Gastrocnemius medialis (tissue), 4 donors: Measurements from ENCODE around the gene EPM2AIP1. TPM values are rescaled to one million over a fixed set of nuclear protein-coding genes. Genes with fewer than 3 reads are reported as not detected.
A peak's percentile ranks its signal among the peaks of the same experiment; 100 is the strongest.

Experiments used
- ATAC-seq, 2 donors: fragments of 150-250 bp; one replicate each; pipeline ENCODE4 v1.9.1; 2016
- DNase-seq, 2 donors: peaks; one replicate each; pipeline ENCODE4 v3.0.0-alpha.2; 2019
- H3K27ac ChIP-seq, 4 donors: fragments of 200-600 bp; sonication (generic); 1 replicate in 1 of 4; 2 replicates in 3 of 4; pipeline ENCODE4 v1.5.1; 2016 to 2018; ENCODE audit warnings: mild to moderate bottlenecking in 2 of 4, moderate library complexity in 1 of 4
- H3K27me3 ChIP-seq, 3 donors: fragments of 200-600 bp; sonication (generic) in 2 of 3; 1 replicate in 1 of 3; 2 replicates in 2 of 3; pipeline versions ENCODE4 v1.5.1 to v1.6.0; 2016 to 2019; ENCODE audit warnings: mild to moderate bottlenecking in 1 of 3, moderate library complexity in 1 of 3
- H3K36me3 ChIP-seq, 2 donors: fragments of 200-600 bp; sonication (generic) in 1 of 2; one replicate each; pipeline ENCODE4 v1.5.1; 2017 to 2018
- H3K4me1 ChIP-seq, 2 donors: fragments of 200-600 bp; sonication (generic) in 1 of 2; one replicate each; pipeline ENCODE4 v1.5.1; 2016 to 2017; ENCODE audit warnings: mild to moderate bottlenecking in 2 of 2
- H3K4me3 ChIP-seq, 4 donors: fragments of 200-600 bp; sonication (generic) in 3 of 4; 1 replicate in 1 of 4; 2 replicates in 3 of 4; pipeline ENCODE4 v1.5.1; 2016 to 2019; ENCODE audit warnings: mild to moderate bottlenecking in 2 of 4
- H3K9me3 ChIP-seq, 3 donors: fragments of 200-600 bp; sonication (generic) in 2 of 3; 1 replicate in 1 of 3; 2 replicates in 2 of 3; pipeline ENCODE4 v1.5.1; 2016 to 2019
- CTCF ChIP-seq, 5 experiments: fragments of 450-650 bp in 3 of 5; fragments of 200-600 bp in 2 of 5; sonication (generic) in 2 of 5; IDR thresholded peaks in 4 of 5; conservative IDR thresholded peaks in 1 of 5; 1 replicate in 4 of 5; 2 replicates in 1 of 5; pipeline ENCODE4 v1.5.1; 2016 to 2019; ENCODE audit warnings: antibody characterized with exemption in 5 of 5, mild to moderate bottlenecking in 3 of 5, moderate library complexity in 3 of 5
- POLR2A ChIP-seq, 2 donors: fragments of 450-650 bp; IDR thresholded peaks; one replicate each; pipeline ENCODE4 v1.6.1; 2017; ENCODE audit warnings: antibody characterized with exemption in 2 of 2, mild to moderate bottlenecking in 2 of 2, moderate library complexity in 2 of 2
- in situ Hi-C, 4 donors: fragments of 200-750 bp; cut with MboI; loops; one replicate each; pipeline versions ENCODE4 v1.15.0 to v1.8.0; 2017; ENCODE audit warnings: low sequenced_read_pairs in 4 of 4
- intact Hi-C: fragments of 100-400 bp; cut with DNase I; formaldehyde crosslinking; loops from one replicate; pipeline ENCODE4 v1.15.1; 2023; ENCODE audit warnings: low total_unique reads
- total RNA-seq, 4 donors: library from RNA; depleted of rRNA; stranded (reverse); fragments of >200 nt; gene quantifications; one replicate each; pipeline versions ENCODE4 v1.1.0 to v1.2.3, GENCODE V29; 2016

EPM2AIP1 gene
- total RNA-seq, 4 donors from 2014 or later: 5.3 to 10.1 (median 8.6) TPM

GRCh38 chr3:36988356-36988755 is 4.6 kb downstream of the EPM2AIP1 start:
- TF ChIP-seq CTCF (IDR thresholded peaks at IDR 0.05 in 4 of 5, conservative IDR thresholded peaks at IDR 0.05 in 1 of 5) (no peak), POLR2A (IDR thresholded peaks at IDR 0.05) (no peak)
- Histone ChIP-seq H3K27me3 (no peaks in the 10 kb centered on the region), H3K36me3 (peaks cover 6 to 48% of the 10 kb centered on the region in 2 donors), H3K4me1 (peaks cover 44 to 46% of the 10 kb centered on the region in 2 donors), H3K27ac (peak overlapping the region; percentile 5 to 97 (median 61)), H3K4me3 (peak overlapping the region in 1 of 4 donors; percentile 3), H3K9me3 (no peaks in the 10 kb centered on the region)
- in situ Hi-C loops: no loop called here
- DNase-seq (no peak), ATAC-seq (no peak)
- intact Hi-C loops: no loop called here

GRCh38 chr3:36981006-36981405 is 11.9 kb downstream of the EPM2AIP1 start:
- Histone ChIP-seq H3K4me3 (no peak overlapping the region), H3K27me3 (no peaks in the 10 kb centered on the region), H3K4me1 (no peaks in the 10 kb centered on the region), H3K36me3 (peaks cover 6 to 44% of the 10 kb centered on the region in 2 donors), H3K9me3 (no peaks in the 10 kb centered on the region), H3K27ac (no peak overlapping the region)
- ATAC-seq (no peak), DNase-seq (no peak)
- intact Hi-C loops: no loop called here
- TF ChIP-seq POLR2A (IDR thresholded peaks at IDR 0.05) (no peak), CTCF (IDR thresholded peaks at IDR 0.05 in 4 of 5, conservative IDR thresholded peaks at IDR 0.05 in 1 of 5) (no peak)
- in situ Hi-C loops: no loop called here

- in situ Hi-C loops: loop anchor here in 1 of 4 donors (25.0 kb wide), 1 partner anchor 236 kb away; no protein-coding TSS in a partner anchor
- TF ChIP-seq CTCF (IDR thresholded peaks at IDR 0.05 in 4 of 5, conservative IDR thresholded peaks at IDR 0.05 in 1 of 5) (no peak), POLR2A (IDR thresholded peaks at IDR 0.05) (no peak)
- Histone ChIP-seq H3K27me3 (no peaks in the 10 kb centered on the region), H3K4me3 (no peak overlapping the region), H3K4me1 (no peaks in the 10 kb centered on the region), H3K9me3 (no peaks in the 10 kb centered on the region), H3K27ac (no peak overlapping the region), H3K36me3 (no peaks in the 10 kb centered on the region)
- intact Hi-C loops: no loop called here
- DNase-seq (no peak), ATAC-seq (no peak)
Measured at GRCh38 chr3:36973139-36973538, 19.8 kb downstream of the EPM2AIP1 start.

GRCh38 chr3:36972163-36972562 is 20.8 kb downstream of the EPM2AIP1 start:
- Histone ChIP-seq H3K4me3 (no peak overlapping the region), H3K27me3 (no peaks in the 10 kb centered on the region), H3K9me3 (no peaks in the 10 kb centered on the region), H3K27ac (no peak overlapping the region), H3K4me1 (no peaks in the 10 kb centered on the region), H3K36me3 (no peaks in the 10 kb centered on the region)
- TF ChIP-seq CTCF (IDR thresholded peaks at IDR 0.05 in 4 of 5, conservative IDR thresholded peaks at IDR 0.05 in 1 of 5) (no peak), POLR2A (IDR thresholded peaks at IDR 0.05) (no peak)
- no peak for ATAC-seq
- intact Hi-C loops: no loop called here
- no peak for DNase-seq
- in situ Hi-C loops: loop anchor here in 1 of 4 donors (25.0 kb wide), 1 partner anchor 235 kb away; no protein-coding TSS in a partner anchor
